Stimulated activated CD4-positive, alpha-beta T cell treated with anti-CD3 and anti-CD28 coated beads, Interleukin-15, amount 100 ng/mL, for 1 hour (primary cell): ENCODE results near the gene RNF130.
"Not testable (repeated sequence)": the region's sequence is repeated elsewhere in the genome, so short reads cannot be mapped to it uniquely, and the experiment has no call there.

Experiments
- DNase-seq, 2 donors: peaks; one replicate each; pipeline ENCODE4 v3.0.0-alpha.2; 2020; ENCODE audit warnings: low read depth in 1 of 2, low spot score in 1 of 2

The RNF130 gene

GRCh38 chr5:179978792-179979191, 92.8 kb downstream of the RNF130 start:
- no peak for DNase-seq

DNA sequence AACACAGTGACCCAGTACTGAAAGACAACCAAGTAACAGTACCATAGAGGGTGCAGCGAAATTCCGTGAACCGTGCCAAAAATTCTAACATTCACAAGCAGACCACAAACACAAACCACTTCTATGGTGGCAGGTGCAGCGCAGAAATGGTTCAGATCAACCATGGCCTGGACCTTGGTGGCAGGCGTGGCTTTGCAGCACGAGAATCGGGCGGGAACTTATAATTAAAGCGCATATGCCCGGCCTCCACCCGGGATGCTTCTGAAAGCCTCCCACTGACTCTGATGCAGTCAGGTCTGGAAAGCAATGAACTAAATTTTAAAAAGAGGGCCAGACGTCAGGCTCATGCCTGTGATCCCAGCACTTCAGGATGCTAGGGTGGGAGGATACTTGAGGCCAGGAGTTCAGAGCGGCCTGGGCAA, 95.8 kb downstream of the RNF130 start:
- no peak for DNase-seq

- no peak for DNase-seq
Measured at GRCh38 chr5:179974946-179975712, 96.4 kb downstream of the RNF130 start.

DNA sequence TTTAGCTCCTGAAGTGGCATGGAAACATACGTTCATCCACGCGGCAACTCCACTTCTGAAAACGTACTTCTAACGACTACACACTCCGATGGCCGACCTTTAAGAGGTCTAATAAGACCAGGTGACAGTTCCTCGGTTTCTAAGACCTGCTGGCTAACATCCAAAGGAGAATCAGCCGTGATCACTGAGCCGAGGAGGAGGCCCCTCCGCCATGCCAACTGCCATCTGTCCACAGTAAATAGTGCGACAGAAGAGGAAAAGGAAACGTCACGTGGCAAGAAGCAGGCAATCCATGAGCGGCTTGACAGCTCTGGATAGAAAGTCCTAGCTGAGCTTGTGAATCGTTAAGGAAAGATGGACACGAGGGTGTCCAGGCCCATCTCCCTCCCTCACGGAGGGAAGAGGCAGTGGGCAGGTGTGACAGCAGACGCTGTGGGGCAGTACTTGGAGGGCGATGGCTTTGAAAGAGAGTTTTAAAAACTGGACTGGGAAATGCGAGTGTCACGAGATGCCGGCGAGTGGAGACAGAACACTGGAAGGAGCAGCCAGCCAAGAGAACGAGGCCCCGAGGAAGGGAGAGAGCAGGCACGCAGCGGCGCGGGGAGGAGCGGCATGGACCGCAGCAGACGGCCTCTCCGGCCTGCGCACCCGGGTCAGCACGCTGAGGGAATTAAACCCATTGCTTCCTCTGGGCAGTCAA, 97.2 kb downstream of the RNF130 start:
- DNase-seq: no peak

DNA sequence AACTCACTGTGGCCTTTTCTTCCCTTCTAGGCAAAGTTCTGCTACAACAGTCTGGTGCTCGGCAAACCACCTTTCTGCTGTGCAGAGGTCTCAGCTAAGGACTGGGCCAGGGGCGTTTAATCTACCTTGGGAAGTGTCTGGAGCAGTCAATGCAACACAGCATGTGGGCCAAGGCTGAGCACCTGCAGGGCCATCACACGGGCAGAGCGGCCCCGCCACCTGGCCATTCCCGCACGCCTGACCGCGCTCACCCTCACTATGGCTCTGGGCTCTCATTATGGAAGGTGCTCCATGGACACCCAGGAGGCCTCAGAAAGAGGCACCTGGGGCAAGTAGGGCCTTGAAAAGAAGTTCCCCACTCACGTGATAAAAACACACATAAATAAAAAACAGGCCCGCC, 98.2 kb downstream of the RNF130 start:
- DNase-seq: no peak

DNA sequence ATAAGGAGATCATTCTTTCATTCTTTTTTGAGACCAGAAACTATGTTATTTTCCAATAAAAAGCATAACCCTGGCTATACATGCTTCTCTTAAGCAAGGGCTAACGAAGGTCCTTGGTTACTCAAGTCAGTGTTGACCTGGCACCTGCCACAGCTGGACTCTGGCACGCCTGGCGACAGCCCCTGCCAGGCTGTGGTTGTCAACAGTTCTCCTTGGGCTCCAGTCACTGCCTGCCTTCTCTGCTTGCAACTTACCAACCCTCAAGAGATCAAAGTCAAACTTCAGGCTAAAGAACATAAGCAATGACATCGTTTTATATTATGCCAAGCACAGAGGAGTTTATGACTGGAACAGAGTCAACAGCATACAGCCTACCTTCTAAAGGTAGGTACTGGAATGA, 102.4 kb downstream of the RNF130 start:
- no peak for DNase-seq

DNA sequence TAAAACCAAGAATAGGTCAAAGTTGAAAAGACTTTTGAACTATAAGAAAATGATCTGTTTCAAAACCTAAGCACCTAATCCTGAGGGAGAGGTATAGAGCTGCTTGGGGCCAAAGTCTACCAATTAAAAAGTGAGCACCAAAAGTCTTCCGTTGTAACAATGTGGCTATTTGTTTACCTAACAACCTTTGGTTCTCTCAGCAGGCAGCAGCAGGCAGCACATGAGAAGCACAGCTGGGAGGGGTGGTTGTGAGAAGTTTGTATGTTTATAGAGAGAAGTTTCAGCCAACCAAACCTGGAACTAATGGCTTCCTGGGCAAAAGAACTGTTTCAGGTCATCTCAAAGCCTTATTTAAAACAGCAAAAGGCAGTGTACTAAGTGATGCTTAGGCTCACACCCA, 104.1 kb downstream of the RNF130 start:
- no peak for DNase-seq

- DNase-seq: no peak
Measured at GRCh38 chr5:179964015-179964414, 107.5 kb downstream of the RNF130 start.

- no peak for DNase-seq
Measured at GRCh38 chr5:179963375-179963774, 108.2 kb downstream of the RNF130 start.

- DNase-seq: no peak
Measured at GRCh38 chr5:179960204-179960831, 111.2 kb downstream of the RNF130 start.

GRCh38 chr5:179959641-179960040, 111.9 kb downstream of the RNF130 start:
- no peak for DNase-seq

GRCh38 chr5:179959118-179959517, 112.4 kb downstream of the RNF130 start:
- not testable (repeated sequence) for DNase-seq

- no peak for DNase-seq
Measured at GRCh38 chr5:179955630-179956029, 115.9 kb downstream of the RNF130 start.

DNA sequence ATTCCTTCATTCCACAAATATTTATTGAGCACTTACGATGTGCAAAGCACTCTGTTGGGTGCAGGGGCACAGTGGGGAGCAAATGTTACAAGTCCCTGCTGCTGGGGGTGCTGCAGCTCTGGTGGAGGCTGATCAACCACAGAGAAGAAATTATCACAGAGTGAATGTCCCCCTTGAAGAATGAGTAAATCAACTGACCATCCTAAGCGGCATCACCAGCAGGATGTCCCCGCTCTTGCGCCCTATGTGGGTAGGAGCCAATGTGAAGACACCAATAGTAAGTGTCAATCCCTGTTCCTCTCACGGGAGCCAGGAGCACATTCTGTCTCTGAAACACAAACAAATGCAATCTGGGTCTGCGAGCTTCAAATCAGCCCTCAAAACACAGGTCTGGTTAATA, 116.5 kb downstream of the RNF130 start:
- DNase-seq: no peak

DNA sequence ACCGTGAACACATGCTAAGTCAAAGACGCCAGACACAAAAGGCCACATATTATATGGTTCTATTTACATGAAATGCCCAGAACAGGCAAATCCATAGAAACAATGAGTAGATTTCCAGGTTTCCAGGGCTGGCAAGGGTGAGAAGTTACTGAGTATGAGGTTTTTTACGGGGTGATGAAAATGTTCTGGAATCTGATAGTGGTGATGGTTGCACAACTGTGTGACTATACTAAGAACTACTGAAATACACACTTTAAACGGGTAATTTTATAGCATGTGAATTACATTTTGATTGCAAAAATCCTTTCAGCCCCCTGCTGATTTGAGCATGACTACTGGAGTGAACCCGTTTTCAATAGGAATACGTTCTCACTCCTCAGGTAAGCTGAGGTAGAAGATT, 117.1 kb downstream of the RNF130 start:
- no peak for DNase-seq

DNA sequence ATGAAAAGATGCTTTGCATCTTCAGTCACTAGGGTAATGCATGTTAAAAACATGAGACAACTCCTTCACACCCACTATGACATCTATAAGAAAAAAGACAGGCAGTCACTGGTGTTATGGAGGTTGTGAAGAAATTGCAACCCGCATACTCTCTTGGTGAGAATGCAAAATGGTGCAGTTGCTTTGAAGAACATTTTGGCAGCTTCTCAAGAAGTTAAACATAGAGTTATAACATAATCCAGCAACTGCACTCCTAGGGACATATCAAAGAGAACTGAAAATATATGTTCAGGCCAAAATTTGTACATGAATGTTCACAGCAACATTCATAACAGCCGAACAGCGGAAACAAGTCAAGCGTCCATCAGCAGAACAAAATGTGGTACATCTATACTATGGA, 117.6 kb downstream of the RNF130 start:
- DNase-seq: no peak

GRCh38 chr5:179936976-179937681, 134.4 kb downstream of the RNF130 start:
- DNase-seq: no peak

DNA sequence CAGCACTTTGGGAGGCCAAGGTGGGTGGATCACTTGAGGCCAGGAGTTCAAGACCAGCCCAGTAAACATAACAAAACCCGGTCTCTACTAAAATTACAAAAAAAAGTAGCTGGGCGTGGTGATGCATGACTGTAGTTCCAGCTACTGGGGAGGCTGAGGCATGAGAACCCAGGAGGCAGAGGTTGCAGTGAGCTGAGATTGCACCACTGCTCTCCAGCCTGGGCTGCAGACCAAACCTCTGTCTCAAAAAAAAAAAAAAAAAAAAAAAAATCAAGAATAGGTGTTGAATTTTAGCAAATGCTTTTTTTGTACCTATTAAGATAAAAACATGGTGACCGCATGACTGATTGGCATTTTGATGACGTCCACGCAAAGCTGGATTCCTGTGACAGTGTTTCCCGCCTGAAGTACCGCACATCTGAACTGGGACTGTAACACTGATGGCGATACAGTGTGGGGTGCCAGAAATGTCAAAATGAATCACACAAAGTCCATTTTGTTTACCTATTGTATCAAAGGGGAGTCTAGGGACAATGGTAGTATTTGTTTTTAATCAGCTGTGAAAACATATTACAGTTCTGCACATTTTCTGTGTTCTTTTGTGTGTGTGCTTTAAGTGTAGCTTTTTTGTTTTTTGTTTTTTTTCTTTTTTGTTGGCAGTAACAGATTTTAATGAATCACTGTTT, 140.6 kb downstream of the RNF130 start:
- no peak for DNase-seq

DNA sequence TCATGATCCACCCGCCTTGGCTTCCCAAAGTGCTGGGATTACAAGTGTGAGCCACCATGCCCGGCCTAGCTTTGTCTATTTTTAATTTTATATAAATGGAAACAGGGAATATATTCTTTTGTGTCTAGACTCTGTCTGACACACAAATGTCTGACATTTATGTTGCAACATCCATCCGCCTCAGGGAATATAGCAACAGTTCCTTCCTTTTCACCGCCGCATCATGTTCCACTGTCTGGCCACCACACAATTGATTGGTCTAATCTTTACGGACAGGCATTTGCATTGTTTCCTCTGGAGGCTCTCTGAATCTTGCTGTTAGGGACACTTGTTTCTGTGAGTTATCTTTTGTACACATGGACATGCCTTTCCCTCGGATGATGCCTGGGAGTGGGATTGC, 143.7 kb downstream of the RNF130 start:
- DNase-seq: no peak

DNA sequence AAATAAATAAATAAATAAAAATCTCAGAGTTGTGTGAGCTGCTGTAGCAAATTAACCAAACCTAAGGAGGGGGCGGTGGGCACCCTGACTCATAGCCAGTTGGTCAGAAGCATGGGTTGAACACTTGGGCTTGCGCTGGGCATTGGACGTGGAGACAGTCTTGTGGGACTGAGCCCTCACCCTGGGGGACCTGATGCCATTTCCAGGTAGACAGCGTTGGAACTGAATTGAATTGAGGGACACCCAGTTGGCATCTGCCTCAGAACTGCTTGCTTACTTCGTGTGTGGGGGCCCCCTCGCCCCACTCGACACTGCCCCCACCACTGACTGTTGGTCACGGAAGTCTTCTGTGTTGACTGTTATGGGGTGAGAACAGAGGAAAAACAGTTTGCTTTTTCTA, 144.9 kb downstream of the RNF130 start:
- no peak for DNase-seq

DNA sequence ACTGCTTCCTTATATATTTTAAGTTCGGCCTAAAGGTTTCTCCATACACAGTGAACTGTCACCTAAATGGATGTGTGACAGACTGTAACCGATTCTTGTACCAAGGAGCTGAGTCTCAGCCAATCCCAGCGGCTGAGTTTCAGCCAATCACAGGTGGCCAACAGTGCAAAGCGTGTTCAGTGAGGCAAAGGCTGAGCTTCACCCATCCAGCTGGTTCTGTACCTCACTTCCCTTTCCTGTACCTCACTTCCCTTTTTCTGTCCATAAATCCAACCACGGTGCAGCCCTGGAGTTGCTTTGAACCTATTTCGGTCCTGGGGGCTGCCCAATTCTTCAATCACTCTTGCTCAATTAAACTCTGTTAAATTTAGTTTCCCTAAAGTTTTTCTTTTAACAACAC, 148.1 kb downstream of the RNF130 start:
- DNase-seq: no peak
